Body of pancreas (tissue), 4 donors: ENCODE measurements around the gene B3GALNT1. TPM values are rescaled to one million over a fixed set of nuclear protein-coding genes. Genes with fewer than 3 reads are reported as not detected.

Experiments
- ATAC-seq: fragments of 150-250 bp; one replicate; pipeline ENCODE4 v1.9.1; 2016
- DNase-seq, 4 donors: peaks; one replicate each; pipeline ENCODE4 v3.0.0-alpha.2; 2019
- H3K27ac ChIP-seq, 4 donors: fragments of 200-600 bp; sonication (generic); 1 replicate in 3 of 4; 2 replicates in 1 of 4; pipeline versions ENCODE4 v1.5.1 to v1.6.1; 2016 to 2019; ENCODE audit warnings: mild to moderate bottlenecking in 1 of 4, mixed read lengths in 1 of 4, moderate library complexity in 1 of 4
- H3K27me3 ChIP-seq, 2 donors: fragments of 200-600 bp; sonication (generic); one replicate each; pipeline ENCODE4 v1.6.0; 2016; ENCODE audit warnings: mild to moderate bottlenecking in 1 of 2
- H3K36me3 ChIP-seq, 2 donors: fragments of 200-600 bp; sonication (generic); replicated peaks in 1 of 2; 2 replicates each; pipeline ENCODE4 v1.5.1; 2016; ENCODE audit warnings: low read depth in 2 of 2; ENCODE audit not compliant: insufficient read depth in 1 of 2
- H3K4me1 ChIP-seq: fragments of 200-600 bp; sonication (generic); one replicate; pipeline ENCODE4 v1.6.0; 2016
- H3K4me3 ChIP-seq, 2 donors: fragments of 200-600 bp; sonication (generic); 1 replicate in 1 of 2; 2 replicates in 1 of 2; pipeline ENCODE4 v1.5.1; 2016 to 2019
- H3K9me3 ChIP-seq, 3 donors: fragments of 200-600 bp; sonication (generic); 1 replicate in 2 of 3; 2 replicates in 1 of 3; pipeline ENCODE4 v1.5.1; 2016
- POLR2A ChIP-seq, 3 donors: fragments of 450-650 bp; IDR thresholded peaks; one replicate each; pipeline ENCODE4 v1.6.1; 2016; ENCODE audit warnings: antibody characterized with exemption in 3 of 3, mild to moderate bottlenecking in 2 of 3
- WGBS, 2 donors: methylation state at CpG; one replicate each; pipeline ENCODE4 v1.1.5; 2017; 5-methylcytosine and 5-hydroxymethylcytosine counted together
- intact Hi-C: fragments of 100-400 bp; cut with DNase I; formaldehyde crosslinking; loops from one replicate; pipeline ENCODE4 v1.15.1; 2023
- total RNA-seq, 2 donors: library from RNA; depleted of rRNA; stranded (reverse); fragments of >200 nt; gene quantifications; one replicate each; pipeline ENCODE4 v1.1.0, GENCODE V29; 2016
- TF ChIP-seq, protein P1 (sequence below), 7 experiments: fragments of 450-650 bp in 4 of 7; fragments of 200-600 bp in 3 of 7; sonication (generic) in 3 of 7; IDR thresholded peaks; one replicate each; pipeline ENCODE4 v1.5.1; 2016 to 2019; ENCODE audit warnings: antibody characterized with exemption in 7 of 7

The B3GALNT1 gene
- total RNA-seq, 2 donors from 2014 or later: 4.6 to 7.0 TPM

DNA sequence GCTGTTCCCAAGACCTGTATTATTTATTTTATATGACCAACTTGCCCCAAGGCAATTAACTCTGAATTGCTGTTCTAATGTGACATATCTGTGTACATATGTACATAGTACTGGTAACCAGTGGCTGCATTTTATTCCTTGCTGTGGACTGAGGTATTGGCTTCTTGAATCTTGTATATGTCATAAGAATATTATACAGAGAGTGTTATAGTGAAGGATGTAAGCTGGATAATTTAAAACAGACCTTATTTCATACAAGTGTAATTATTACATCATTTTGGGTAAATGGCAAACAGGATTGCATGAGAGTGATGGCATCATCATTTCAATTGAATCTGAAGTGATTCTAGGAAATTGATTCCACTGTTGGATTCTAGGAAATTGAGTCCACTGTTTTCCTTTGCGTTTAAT lies 32.9 kb downstream of the B3GALNT1 start:
- 91 to 93% methylated on average over 1 of the region's 1 CpG for WGBS, 2 donors
- no peak for ATAC-seq
- H3K4me1 ChIP-seq: peaks cover 33% of the 10 kb centered on the region

DNA sequence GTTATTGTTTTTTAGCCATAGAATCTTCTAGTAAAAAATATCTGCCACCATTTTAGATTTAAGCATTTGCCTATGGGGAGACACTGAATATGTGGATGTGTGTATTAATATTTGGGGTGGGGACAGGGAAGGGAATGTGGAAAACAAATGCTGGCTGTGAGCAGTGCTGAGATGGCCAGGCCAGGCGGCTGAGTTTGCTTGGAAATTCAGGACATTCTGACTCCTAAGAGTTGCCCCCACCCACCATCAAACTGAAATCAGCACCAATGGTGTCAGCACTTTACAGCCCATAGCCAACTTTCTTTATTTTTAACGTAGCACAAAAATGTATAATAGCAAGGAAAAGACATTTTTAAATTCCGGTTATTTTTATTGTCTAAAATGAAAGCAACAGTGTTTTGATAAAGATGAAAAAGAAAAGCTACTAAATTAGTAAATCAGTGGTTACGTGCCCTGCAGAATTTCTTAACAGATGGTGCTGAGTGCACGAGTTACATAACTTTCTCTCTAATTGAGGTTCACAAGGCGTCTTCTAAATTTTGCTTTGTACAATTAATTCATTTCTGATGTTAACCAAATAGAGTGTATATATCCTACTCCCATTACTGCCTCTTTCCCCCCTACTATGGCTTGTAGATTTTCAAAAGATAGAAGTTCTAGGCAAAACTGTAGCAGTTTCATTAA lies 34.0 kb downstream of the B3GALNT1 start:
- Histone ChIP-seq H3K9me3 (no peaks in the 10 kb centered on the region), H3K27me3 (no peaks in the 10 kb centered on the region), H3K27ac (peak overlapping the region; percentile 72 to 82 (median 77)), H3K36me3 (no peaks in the 10 kb centered on the region), H3K4me1 (peaks cover 35% of the 10 kb centered on the region), H3K4me3 (no peak overlapping the region)
- intact Hi-C loops: no loop called here
- no peak for DNase-seq
- WGBS, 2 donors: 72 to 73% methylated on average over 6 of the region's 6 CpGs
- no peak for ATAC-seq
- TF ChIP-seq, protein P1, sequence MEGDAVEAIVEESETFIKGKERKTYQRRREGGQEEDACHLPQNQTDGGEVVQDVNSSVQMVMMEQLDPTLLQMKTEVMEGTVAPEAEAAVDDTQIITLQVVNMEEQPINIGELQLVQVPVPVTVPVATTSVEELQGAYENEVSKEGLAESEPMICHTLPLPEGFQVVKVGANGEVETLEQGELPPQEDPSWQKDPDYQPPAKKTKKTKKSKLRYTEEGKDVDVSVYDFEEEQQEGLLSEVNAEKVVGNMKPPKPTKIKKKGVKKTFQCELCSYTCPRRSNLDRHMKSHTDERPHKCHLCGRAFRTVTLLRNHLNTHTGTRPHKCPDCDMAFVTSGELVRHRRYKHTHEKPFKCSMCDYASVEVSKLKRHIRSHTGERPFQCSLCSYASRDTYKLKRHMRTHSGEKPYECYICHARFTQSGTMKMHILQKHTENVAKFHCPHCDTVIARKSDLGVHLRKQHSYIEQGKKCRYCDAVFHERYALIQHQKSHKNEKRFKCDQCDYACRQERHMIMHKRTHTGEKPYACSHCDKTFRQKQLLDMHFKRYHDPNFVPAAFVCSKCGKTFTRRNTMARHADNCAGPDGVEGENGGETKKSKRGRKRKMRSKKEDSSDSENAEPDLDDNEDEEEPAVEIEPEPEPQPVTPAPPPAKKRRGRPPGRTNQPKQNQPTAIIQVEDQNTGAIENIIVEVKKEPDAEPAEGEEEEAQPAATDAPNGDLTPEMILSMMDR (IDR thresholded peaks at IDR 0.05): no peak
- no peak for TF ChIP-seq POLR2A (IDR thresholded peaks at IDR 0.05)

More for the DNA sequence above, 32.9 kb downstream of the B3GALNT1 start:
- Histone ChIP-seq H3K27ac (no peak overlapping the region), H3K36me3 (no peaks in the 10 kb centered on the region), H3K9me3 (no peaks in the 10 kb centered on the region), H3K27me3 (no peaks in the 10 kb centered on the region), H3K4me3 (no peak overlapping the region)
- intact Hi-C loops: no loop called here
- TF ChIP-seq, protein P1 (IDR thresholded peaks at IDR 0.05): no peak
- TF ChIP-seq POLR2A (IDR thresholded peaks at IDR 0.05): no peak
- no peak for DNase-seq

DNA sequence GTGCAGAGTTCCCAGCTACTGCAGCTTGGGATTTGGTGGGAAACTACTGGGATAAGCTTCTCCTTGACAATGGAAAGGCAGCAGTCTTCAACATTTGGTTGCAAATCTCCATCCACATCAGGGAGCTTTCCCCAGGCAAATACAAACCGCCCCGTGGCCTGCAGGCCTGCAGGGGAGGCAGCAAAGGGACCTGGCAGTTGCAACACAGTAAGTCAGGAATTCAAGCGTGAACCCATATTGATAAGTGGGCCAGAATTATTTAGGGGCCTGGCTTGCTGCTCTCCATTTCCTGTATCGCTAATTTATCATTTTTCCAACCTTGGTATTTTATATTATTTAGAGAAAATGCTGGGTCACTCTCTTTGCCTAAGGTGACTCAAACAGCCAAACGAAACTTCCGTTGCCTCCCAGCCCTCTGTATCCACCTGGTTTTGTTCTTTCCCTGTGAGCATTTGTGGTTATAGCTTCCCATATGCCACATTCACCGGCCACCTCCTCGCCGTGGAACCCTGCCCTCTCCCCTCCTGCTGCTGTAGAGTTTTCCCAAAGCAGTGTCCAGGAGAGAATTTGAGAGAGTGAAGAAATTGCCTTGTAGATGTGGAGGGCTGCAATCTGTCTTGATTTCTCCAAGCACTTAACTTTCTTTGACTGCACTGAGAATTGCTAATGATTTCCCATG lies 34.8 kb downstream of the B3GALNT1 start:
- peak in 2 of 4 donors; percentile 8 to 24 for DNase-seq
- no peaks in the 10 kb centered on the region for H3K9me3 ChIP-seq
- TF ChIP-seq, protein P1 (IDR thresholded peaks at IDR 0.05): no peak
- no peak for TF ChIP-seq POLR2A (IDR thresholded peaks at IDR 0.05)
- peaks cover 35% of the 10 kb centered on the region for H3K4me1 ChIP-seq
- no peaks in the 10 kb centered on the region for H3K36me3 ChIP-seq
- H3K4me3 ChIP-seq: no peak overlapping the region
- intact Hi-C loops: no loop called here
- 53 to 61% methylated on average over 9 of the region's 9 CpGs for WGBS, 2 donors
- peak overlapping the region; percentile 72 to 82 (median 77) for H3K27ac ChIP-seq
- no peaks in the 10 kb centered on the region for H3K27me3 ChIP-seq
- peak; percentile 25 for ATAC-seq

DNA sequence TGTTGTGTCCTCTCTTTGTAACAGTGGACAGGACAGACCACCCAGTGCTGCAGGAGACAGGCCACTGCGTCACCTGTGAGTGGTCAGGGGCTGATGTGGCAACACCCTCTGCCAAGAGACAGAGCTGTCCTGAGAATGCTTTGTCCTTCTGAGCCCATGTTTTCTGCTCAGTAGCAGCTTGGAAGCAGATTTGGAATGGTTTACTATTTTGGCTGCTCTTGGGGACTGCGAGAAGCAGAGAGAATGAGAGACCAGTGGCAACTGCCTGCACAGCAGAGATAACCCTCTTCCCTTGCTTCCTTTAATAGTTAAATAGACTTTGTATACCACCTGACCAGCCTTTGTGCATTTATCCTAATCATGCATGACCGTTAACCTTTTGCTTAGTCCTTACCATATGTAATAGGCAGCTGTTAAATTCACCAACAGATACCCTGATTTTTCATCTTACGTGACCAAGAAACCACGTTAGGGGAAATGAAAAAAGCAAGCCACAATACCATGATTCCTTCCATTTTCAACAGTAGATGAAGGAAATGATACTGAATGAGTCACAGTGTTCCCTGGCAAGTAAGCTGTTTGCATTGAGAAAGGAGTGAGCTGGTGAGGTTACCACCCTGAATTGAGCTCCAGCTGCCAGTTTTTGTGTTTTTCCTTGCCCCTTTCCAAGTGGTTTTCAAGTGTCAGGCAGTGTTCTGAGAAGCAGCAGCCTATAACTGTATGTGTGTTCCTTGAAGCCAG lies 35.5 kb downstream of the B3GALNT1 start:
- no peak overlapping the region for H3K4me3 ChIP-seq
- H3K27me3 ChIP-seq: no peaks in the 10 kb centered on the region
- peak in 1 of 3 donors; percentile 30 for TF ChIP-seq POLR2A (IDR thresholded peaks at IDR 0.05)
- TF ChIP-seq, protein P1 (IDR thresholded peaks at IDR 0.05): peak in 2 of 7 experiments; percentile 3 to 5
- H3K4me1 ChIP-seq: peaks cover 35% of the 10 kb centered on the region
- peak overlapping the region; percentile 72 to 82 (median 77) for H3K27ac ChIP-seq
- WGBS, 2 donors: 31 to 52% methylated on average over 5 of the region's 5 CpGs
- peak; percentile 66 to 84 (median 79) for DNase-seq
- H3K36me3 ChIP-seq: no peaks in the 10 kb centered on the region
- H3K9me3 ChIP-seq: no peaks in the 10 kb centered on the region
- intact Hi-C loops: no loop called here
- peak; percentile 94 for ATAC-seq
